CD4-positive, alpha-beta T cell treated with Interferon alpha-2 for 1 hour (primary cell): ENCODE data around the gene NCOR1.

Source experiments
- DNase-seq, 2 donors: peaks; one replicate each; pipeline ENCODE4 v3.0.0-alpha.2; 2020 to 2022

Gene NCOR1

DNA sequence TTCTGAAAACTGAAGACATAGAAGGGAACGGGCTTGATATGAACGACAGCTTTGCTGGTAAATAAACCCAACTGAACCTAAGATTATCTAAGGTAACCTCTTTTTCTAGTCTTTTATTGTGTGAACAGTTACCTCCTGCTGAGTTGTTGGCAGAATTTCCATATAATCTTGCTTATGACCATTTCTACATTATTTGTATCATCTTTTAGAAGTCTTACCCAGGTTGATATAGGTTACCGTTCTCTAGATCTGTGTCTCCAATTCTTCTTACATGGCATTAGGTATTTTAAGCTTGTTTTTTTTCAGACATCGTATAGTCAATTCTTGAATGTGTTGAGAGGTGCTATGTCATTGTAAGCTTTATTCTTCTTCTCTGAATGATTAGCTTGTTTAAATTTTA, 191.5 kb downstream of the NCOR1 start:
- no peak for DNase-seq

DNA sequence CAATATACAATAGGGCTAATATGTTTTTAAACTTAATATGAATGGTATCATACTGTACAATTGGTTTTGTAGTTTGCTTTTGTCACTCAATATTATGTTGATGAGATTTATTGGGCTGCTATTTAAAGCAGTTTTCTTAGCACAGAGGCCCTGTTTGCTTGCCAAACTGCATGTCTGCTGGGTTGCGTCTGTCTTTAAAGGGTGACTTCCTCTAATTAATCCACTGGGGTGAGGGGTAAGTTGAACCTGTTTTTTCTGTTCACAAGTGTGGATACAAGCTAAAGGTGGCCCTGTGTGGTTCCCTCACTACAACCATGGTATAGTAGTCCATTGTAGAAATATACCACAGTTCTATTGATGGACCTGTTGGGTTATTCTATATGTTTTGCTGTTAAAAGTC, 196.0 kb downstream of the NCOR1 start:
- no peak for DNase-seq

- no peak for DNase-seq
Observed at GRCh38 chr17:16013943-16014407, 201.4 kb downstream of the NCOR1 start.

- no peak for DNase-seq
Observed at GRCh38 chr17:16007439-16007838, 207.9 kb downstream of the NCOR1 start.

DNA sequence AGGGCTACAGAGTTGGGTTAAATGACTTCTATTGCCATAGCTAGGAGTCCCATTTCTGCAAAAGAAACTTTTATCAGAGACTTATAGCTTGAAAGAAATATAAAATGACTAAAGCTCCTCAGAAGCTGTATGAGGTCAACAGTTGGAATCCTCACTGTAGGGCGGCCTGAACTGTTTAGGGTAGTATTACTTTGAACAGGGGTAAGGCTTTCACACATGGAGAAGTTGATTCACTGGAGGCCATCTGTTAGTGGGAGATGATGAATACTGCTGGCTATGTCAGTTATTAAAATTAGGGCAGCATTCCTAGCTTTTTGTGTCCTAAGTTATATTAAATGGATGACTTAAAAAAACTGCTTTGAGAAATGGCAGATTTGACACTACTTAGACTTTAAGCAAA, 209.7 kb downstream of the NCOR1 start:
- no peak for DNase-seq

- no peak for DNase-seq
Observed at GRCh38 chr17:16003841-16004240, 211.5 kb downstream of the NCOR1 start.

DNA sequence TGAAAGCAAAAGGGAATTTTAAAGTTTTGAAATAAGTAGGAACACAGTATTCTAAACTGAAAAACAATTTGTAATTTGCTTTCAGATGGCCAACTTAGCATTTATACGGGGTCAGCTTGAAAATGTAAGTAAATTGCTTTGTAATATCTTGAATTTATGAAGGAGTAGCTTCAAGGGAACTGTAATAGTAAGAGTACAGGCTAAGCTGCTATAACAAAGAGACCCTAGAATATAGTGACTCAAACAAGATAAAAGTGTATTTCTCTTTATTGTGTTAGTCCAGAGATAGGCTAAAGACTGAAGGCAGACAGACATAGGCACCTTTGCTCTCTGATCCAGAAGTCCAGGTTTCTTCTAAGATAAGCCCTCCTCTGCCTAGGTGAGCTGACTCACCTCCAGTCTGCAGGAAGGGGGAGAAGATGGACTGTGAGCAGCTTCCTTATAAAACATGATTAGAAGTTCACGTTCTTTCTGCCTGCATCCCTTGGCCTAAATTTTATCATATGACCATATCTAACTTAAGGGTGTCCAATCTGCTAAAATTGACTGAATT, 212.6 kb downstream of the NCOR1 start:
- DNase-seq, result no peak

GRCh38 chr17:16001226-16001897, 214.0 kb downstream of the NCOR1 start:
- DNase-seq, result no peak

DNA sequence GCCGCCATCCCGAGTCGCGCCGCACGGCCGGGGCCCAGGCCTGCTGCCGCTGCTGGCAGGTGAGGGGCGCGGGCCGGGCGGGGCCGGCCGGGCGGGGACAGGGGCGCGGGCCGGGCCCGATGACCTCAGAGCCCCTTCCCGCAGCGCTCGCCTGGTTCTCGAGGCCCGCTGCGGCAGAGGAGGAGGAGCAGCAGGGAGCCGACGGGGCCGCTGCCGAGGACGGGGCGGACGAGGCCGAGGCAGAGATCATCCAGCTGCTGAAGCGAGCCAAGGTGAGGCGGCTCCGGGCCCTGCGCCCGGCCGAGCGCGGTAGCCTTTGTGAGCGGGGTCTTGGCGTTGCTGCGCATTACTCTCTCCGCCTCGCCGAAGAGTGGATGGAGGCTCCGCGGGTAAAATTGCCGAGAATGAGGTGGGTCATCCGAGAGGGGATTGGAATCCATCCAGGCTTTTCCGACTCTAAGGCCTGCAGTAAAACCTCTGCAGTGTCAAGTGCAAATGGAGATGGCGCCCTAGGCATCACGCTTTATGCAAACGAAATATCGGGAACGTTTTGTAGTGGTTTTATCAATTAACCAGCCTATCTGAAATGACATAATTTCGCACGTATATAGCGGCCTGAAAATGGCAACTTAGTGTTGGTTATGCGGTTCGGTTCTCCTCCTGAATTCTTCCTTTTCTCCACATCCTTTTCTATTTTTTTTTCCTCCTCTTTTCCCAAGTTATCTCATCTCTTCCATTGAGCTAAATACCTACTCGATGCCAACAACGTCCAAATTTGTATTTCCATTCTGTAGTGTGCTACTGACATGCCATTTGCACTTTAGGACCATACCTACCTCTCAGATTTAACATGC, 215.1 kb downstream of the NCOR1 start:
- no peak for DNase-seq

GRCh38 chr17:15999141-15999973, 216.0 kb downstream of the NCOR1 start, which contains the start of the genes TTC19 and ZSWIM7:
TSS of gene TTC19 (plus strand) at chr17:15999824. CDS start at chr17:15999849, 25 bp downstream.
TSS of gene ZSWIM7 (minus strand) at chr17:15999704. CDS start at chr17:15999594, 110 bp downstream.
- DNase-seq, result peak; percentile 90 to 92

DNA sequence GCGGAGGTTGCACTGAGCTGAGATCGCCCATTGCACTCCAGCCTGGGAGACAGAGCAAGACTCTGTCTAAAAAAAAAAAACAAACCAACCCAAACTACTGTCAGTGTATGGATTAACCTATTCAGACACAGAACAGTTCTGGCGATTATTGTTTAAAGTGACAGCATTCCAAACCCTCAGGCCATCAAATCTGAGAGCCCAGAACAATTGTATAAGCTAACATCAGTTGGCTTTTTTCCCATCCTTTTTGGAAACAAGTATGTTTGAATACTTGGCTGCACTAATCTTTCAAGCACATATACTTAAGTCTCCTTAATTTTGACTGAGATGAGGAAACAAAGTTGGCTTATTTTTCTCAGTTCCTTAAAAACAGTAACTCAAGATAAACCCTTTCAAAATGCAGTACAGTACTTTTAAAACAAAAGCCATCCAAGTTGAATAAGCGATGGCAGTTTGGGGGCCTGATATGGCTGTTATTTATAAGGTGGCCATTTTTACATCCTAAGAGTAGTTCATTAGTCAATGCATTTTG, 217.2 kb downstream of the NCOR1 start:
- DNase-seq, result no peak

DNA sequence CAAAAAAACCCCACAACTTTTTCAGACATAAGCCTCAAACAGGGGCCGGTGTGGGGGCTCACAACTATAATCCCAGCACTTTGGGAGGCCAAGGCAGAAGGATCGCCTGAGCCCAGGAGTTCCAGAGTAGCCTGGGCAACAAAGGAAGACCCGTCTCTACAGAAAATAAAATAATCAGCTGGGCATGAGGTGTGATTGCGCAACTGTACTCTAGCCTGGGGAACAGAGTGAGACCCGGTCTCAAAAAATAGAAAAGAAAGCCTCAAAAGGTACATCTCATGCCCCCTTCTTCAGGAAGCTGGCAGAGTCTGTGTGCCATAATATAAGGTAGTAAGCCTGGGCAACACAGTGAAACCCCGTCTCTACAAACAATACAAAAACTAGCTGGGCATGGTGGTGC, 219.0 kb downstream of the NCOR1 start:
- no peak for DNase-seq

- DNase-seq, result no peak
Observed at GRCh38 chr17:15981646-15982580, 233.4 kb downstream of the NCOR1 start.

DNA sequence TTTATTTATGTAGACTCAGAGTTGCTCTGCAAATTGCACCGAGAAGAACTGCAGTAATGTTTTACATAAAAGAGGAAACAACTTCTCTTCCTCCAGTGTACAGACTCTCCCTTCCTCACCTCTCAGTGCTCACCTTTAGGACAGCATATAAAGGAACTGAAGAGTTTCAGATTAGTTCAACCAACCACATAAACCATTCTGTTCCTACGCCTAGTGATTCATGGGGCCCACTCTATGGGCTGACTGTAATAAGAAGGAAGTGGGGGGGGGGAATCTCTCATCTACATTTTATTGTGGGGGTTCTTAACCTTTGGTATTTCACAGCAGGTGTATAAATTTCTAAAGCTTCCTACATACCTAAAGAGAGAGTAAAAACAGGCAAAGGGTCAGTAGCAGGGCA, 234.1 kb downstream of the NCOR1 start:
- no peak for DNase-seq
